IPS DF 6.9 (cell line): ENCODE results near the gene UIMC1.
A peak's percentile ranks its signal among the peaks of the same experiment; 100 is the strongest.
"Not testable (repeated sequence)": the region's sequence is repeated elsewhere in the genome, so short reads cannot be mapped to it uniquely, and the experiment has no call there.

Source experiments
- DNase-seq: peaks from one replicate; pipeline ENCODE4 v3.0.0-alpha.2; 2013; ENCODE audit warnings: low read depth, low spot score
- H3K27ac ChIP-seq: one replicate; pipeline ENCODE4 v1.5.1; 2013; ENCODE audit warnings: low read length, control low read depth
- H3K27me3 ChIP-seq: 2 replicates; pipeline ENCODE4 v1.6.1; 2013; ENCODE audit warnings: mild to moderate bottlenecking, low read length; ENCODE audit not compliant: control insufficient read depth, insufficient read depth
- H3K36me3 ChIP-seq: 2 replicates; pipeline ENCODE4 v1.6.1; 2013; ENCODE audit warnings: low read length; ENCODE audit not compliant: control insufficient read depth, insufficient read depth
- H3K4me1 ChIP-seq: 2 replicates; pipeline ENCODE4 v1.6.1; 2013; ENCODE audit warnings: low read length; ENCODE audit not compliant: control insufficient read depth, insufficient read depth
- H3K4me3 ChIP-seq: 2 replicates; pipeline ENCODE4 v1.5.1; 2013; ENCODE audit warnings: mild to moderate bottlenecking, low read length
- H3K9me3 ChIP-seq: 2 replicates; pipeline ENCODE4 v1.6.1; 2013; ENCODE audit warnings: low read length, inconsistent platforms; ENCODE audit not compliant: control insufficient read depth, insufficient read depth
- WGBS: extraction: QIAGEN DNeasy Blood & Tissue Kit; methylation state at CpG from one replicate; pipeline ENCODE4 v1.1.7; 2013; ENCODE audit warnings: mixed read lengths, missing lambda C conversion rate; ENCODE audit not compliant: insufficient read length, insufficient coverage; 5-methylcytosine and 5-hydroxymethylcytosine counted together

UIMC1 gene

DNA sequence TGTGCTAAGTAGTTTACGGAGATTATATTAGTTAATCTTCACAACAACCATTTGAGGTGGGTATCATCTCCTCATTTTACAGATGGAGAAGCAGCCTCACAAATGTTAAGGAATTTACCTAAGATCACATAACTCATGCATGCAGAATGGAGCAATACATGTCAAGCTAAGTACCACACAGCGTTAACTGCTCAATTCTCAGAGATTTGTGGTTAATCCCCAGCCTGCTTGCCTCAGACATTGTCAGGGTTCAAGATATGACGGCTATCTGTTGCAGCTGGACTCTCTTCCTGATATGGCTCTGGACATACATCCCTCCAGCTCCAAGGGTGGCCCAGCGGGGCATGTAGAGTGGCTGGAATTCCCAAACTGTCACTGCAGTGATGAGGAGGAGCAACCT lies 8.6 kb upstream of the UIMC1 start:
- Histone ChIP-seq H3K27me3 (no peaks in the 10 kb centered on the region), H3K27ac (no peak overlapping the region), H3K9me3 (no peaks in the 10 kb centered on the region), H3K4me1 (no peaks in the 10 kb centered on the region), H3K36me3 (no peaks in the 10 kb centered on the region), H3K4me3 (no peak overlapping the region)
- WGBS, result no CpG with 5 or more reads among the region's 4 CpGs
- DNase-seq, result no peak

DNA sequence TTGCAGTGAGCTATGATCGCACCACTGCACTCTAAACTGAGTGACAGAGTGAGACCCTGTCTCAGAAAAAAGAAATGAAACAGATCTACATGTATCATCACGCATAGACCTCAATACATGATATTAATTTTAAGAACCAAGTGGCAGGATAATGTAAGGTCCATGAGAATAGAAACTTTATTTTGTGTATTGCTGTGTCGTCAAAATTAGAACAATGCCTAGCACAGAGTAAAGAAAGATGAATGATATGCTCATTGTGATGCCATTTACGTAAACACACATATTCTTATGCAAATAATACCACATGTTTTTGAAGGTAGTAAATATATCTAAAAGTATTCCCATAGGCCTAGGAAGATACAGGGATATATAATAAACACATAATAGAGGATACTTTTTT lies 3.6 kb upstream of the UIMC1 start:
- Histone ChIP-seq H3K4me3 (no peak overlapping the region), H3K27me3 (no peaks in the 10 kb centered on the region), H3K4me1 (no peaks in the 10 kb centered on the region), H3K36me3 (no peaks in the 10 kb centered on the region; the same call in 1 of the 2 replicates), H3K9me3 (no peaks in the 10 kb centered on the region), H3K27ac (no peak overlapping the region)
- DNase-seq, result no peak
- no CpG with 5 or more reads among the region's 4 CpGs for WGBS

GRCh38 chr5:177008716-177009115 lies 2.1 kb upstream of the UIMC1 start:
- Histone ChIP-seq H3K9me3 (no peaks in the 10 kb centered on the region), H3K36me3 (no peaks in the 10 kb centered on the region; the same call in 1 of the 2 replicates), H3K27me3 (no peaks in the 10 kb centered on the region), H3K4me3 (no peak overlapping the region), H3K4me1 (no peaks in the 10 kb centered on the region), H3K27ac (no peak overlapping the region)
- no CpG with 5 or more reads among the region's 2 CpGs for WGBS
- no peak for DNase-seq

GRCh38 chr5:177005619-177006264 lies 837 bp downstream of the UIMC1 start:
- H3K27ac ChIP-seq, result no peak overlapping the region
- H3K27me3 ChIP-seq, result no peaks in the 10 kb centered on the region
- no CpG with 5 or more reads among the region's 51 CpGs for WGBS
- H3K4me3 ChIP-seq, result peak overlapping the region; percentile 90
- no peak for DNase-seq
- H3K36me3 ChIP-seq, result no peaks in the 10 kb centered on the region; the same call in 1 of the 2 replicates
- H3K4me1 ChIP-seq, result no peaks in the 10 kb centered on the region
- H3K9me3 ChIP-seq, result no peaks in the 10 kb centered on the region

GRCh38 chr5:177004961-177005360 lies 1.6 kb downstream of the UIMC1 start:
- Histone ChIP-seq H3K9me3 (no peaks in the 10 kb centered on the region), H3K36me3 (no peaks in the 10 kb centered on the region; the same call in 1 of the 2 replicates), H3K27me3 (no peaks in the 10 kb centered on the region), H3K4me1 (no peaks in the 10 kb centered on the region), H3K27ac (no peak overlapping the region), H3K4me3 (no peak overlapping the region)
- no peak for DNase-seq
- no CpG with 5 or more reads among the region's 10 CpGs for WGBS

DNA sequence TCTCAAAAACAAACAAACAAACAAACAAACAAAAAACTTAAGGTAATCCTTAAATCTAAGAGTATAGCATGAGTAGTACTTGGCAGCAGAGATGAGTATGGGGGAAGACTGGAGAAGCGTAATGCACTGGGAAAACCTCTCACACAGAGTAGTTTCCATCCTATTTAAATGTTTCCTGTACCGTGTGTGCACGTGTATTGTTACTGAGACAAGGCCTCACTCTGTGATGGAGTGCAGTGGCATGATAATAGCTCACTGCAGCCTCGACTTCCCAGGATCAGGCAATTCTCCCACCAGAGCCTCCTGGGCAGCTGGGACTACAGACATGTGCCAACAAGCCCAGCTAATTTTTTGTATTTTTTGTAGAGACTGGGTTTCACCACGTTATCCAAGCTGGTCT lies 2.9 kb downstream of the UIMC1 start:
- Histone ChIP-seq H3K27me3 (no peaks in the 10 kb centered on the region), H3K4me3 (no peak overlapping the region), H3K9me3 (no peaks in the 10 kb centered on the region), H3K27ac (no peak overlapping the region), H3K36me3 (no peaks in the 10 kb centered on the region; the same call in 1 of the 2 replicates), H3K4me1 (no peaks in the 10 kb centered on the region)
- no CpG with 5 or more reads among the region's 5 CpGs for WGBS
- DNase-seq, result no peak

DNA sequence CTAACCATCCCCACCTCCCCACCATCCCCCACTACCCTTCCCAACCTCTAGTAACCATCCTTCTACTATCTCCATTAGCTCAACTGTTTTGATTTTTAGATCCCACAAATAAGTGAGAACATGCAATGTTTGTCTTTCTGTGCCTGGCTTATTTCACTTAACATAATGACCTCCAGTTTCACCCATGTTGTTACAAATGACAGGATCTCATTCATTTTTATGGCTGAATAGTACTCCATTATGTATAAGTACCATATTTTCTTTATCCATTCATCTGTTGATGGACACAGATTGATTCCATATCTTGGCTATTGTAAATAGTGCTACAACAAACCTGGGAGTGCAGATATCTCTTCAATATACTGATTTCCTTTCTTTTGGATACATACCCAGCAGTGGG lies 7.1 kb downstream of the UIMC1 start:
- H3K27ac ChIP-seq, result not testable (repeated sequence)

DNA sequence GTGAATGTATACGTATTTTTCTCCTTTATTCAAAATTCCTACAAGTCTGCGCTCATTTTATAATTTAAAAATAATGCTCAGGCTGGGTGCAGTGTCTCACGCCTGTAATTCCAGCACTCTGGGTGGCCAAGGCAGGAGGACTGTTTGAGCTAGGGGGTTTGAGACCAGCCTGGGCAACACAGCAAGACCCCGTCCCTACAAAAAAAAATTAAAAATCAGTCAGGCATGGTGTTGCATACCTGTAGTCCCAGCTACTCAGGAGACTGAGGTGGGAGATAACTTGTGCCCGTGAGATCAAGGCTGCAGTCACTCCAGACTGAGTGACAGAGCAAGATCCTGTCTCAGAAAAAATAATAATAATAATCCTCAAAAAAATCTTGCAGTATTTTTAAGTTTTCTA lies 7.8 kb downstream of the UIMC1 start:
- H3K27ac ChIP-seq, result no peak overlapping the region
- no peaks in the 10 kb centered on the region for H3K36me3 ChIP-seq
- no peaks in the 10 kb centered on the region for H3K9me3 ChIP-seq
- H3K4me3 ChIP-seq, result no peak overlapping the region
- WGBS, result 100% methylated on average over 2 of the region's 5 CpGs
- no peaks in the 10 kb centered on the region for H3K4me1 ChIP-seq
- no peak for DNase-seq
- no peaks in the 10 kb centered on the region for H3K27me3 ChIP-seq

More for the DNA sequence above, 7.1 kb downstream of the UIMC1 start:
- not testable (repeated sequence) for H3K36me3 ChIP-seq, H3K9me3 ChIP-seq, H3K4me3 ChIP-seq, DNase-seq, H3K27me3 ChIP-seq, H3K4me1 ChIP-seq

DNA sequence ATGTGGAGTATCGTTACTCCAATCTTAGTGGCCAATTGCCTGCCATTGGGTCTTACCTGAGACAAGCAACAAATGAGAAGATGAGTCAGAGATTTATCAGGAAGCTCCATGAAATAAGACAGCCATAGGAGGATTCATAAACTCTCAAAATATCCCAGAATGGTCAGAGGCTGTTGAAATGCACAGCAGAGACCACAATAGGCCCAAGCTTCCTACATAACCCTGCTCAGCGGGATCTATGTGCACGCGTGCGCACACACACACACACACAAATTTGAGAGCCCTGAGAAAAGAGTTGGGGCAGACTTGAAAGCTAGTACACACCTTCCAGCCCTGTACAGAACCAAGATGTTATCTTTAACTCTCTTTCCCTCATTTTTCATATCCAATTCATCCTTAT lies 9.8 kb downstream of the UIMC1 start:
- Histone ChIP-seq H3K4me3 (no peak overlapping the region), H3K36me3 (no peaks in the 10 kb centered on the region), H3K9me3 (no peaks in the 10 kb centered on the region), H3K27me3 (no peaks in the 10 kb centered on the region), H3K4me1 (no peaks in the 10 kb centered on the region), H3K27ac (no peak overlapping the region)
- no peak for DNase-seq
- WGBS, result no CpG with 5 or more reads among the region's 5 CpGs

DNA sequence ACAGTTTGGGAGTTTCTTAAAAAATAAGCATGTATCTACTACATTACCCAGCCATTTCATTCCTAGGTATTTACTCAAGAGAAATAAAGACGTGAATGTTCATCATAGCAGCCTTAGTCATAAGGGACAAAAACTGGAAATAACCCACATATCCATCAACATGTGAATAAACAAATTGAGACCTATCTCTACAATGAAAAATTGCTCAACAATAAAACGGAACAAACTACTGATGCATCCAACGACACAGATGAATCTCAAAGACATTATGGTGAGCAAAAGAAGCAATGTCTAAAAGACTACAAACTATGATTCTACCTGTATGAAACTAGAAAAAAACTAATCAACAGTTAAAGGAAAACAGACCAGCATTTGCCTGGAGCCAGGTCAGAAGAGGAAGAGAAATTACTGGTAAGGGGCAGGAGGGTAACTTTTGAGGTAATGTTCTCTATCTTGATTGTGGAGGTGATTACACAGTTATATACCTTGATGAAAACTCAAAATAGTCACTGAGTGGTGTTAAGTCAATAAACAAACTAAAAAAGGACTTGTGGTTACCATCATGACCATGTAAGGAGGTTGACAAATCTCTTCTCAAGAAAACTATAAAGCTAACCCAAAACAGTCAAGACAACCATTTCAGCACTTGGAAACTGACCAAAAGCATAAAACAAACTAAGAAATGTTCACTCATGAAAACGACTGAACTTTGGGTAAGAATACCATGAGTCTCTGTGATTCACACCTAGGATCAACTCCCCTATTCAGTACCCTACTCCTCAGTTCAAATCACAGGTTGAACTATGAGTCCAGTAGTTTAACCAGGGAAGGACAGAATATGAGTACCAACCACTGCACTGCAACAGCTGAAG lies 10.4 kb downstream of the UIMC1 start:
- Histone ChIP-seq H3K9me3 (no peaks in the 10 kb centered on the region), H3K27me3 (no peaks in the 10 kb centered on the region), H3K27ac (no peak overlapping the region), H3K36me3 (no peaks in the 10 kb centered on the region), H3K4me1 (no peaks in the 10 kb centered on the region), H3K4me3 (no peak overlapping the region)
- DNase-seq, result no peak
- no CpG with 5 or more reads among the region's 4 CpGs for WGBS

GRCh38 chr5:176995122-176995490 lies 11.5 kb downstream of the UIMC1 start:
- WGBS, result no CpG with 5 or more reads among the region's 3 CpGs
- H3K36me3 ChIP-seq, result no peaks in the 10 kb centered on the region
- H3K4me1 ChIP-seq, result no peaks in the 10 kb centered on the region
- no peak overlapping the region for H3K27ac ChIP-seq
- H3K9me3 ChIP-seq, result no peaks in the 10 kb centered on the region
- H3K27me3 ChIP-seq, result no peaks in the 10 kb centered on the region
- H3K4me3 ChIP-seq, result no peak overlapping the region
- no peak for DNase-seq
